Daoy (cell line): ENCODE results near the gene GCLC. TPM values are rescaled to one million over a fixed set of nuclear protein-coding genes. Genes with fewer than 3 reads are reported as not detected.
A peak's percentile ranks its signal among the peaks of the same experiment; 100 is the strongest.
"Not testable (repeated sequence)": the region's sequence is repeated elsewhere in the genome, so short reads cannot be mapped to it uniquely, and the experiment has no call there.

ENCODE experiments used
- DNase-seq: peaks from one replicate; pipeline ENCODE4 v3.0.0-alpha.2; 2015; ENCODE audit warnings: low read depth
- total RNA-seq: library from RNA; depleted of rRNA; stranded (reverse); fragments of >200 nt; shearing (Covaris generic); gene quantifications from 2 replicates; pipeline ENCODE4 v1.2.3, GENCODE V29; 2014; rRNA removed

The GCLC gene
- 40.1 and 55.0 TPM in 2 replicates for total RNA-seq

GRCh38 chr6:53544470-53545308 is at the start of gene GCLC:
GCLC (minus strand) TSS chr6:53545101; CDS start chr6:53544645, 456 bp downstream.
- peak; percentile 99 for DNase-seq

- DNase-seq = no peak
Observed at GRCh38 chr6:53594596-53594995, 49.7 kb upstream of the GCLC start.

DNA sequence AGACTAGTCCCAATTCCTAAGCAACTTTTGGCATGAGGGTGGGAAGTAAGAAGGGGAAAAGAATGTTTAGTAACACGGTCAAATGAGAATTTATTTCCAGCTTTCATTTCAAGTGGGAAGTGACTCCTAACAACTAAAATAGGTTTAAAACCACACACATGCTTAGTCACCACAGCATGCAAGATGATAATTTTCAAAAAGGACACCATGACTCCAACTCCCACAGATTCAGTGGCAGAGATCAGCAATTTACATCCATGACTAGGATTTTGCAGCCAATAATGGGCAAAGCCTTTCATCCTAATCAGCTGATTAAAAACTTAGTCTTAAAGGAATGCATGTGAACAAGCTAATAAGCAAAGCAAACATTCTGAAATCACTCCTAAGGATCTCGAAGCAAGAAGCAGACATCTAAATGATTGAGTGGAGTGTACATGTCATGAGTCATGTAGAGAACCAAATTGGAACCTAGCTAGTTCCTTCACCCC is 48.1 kb upstream of the GCLC start:
- DNase-seq = peak; percentile 81

- no peak for DNase-seq
Observed at GRCh38 chr6:53591873-53592272, 47.0 kb upstream of the GCLC start.

DNA sequence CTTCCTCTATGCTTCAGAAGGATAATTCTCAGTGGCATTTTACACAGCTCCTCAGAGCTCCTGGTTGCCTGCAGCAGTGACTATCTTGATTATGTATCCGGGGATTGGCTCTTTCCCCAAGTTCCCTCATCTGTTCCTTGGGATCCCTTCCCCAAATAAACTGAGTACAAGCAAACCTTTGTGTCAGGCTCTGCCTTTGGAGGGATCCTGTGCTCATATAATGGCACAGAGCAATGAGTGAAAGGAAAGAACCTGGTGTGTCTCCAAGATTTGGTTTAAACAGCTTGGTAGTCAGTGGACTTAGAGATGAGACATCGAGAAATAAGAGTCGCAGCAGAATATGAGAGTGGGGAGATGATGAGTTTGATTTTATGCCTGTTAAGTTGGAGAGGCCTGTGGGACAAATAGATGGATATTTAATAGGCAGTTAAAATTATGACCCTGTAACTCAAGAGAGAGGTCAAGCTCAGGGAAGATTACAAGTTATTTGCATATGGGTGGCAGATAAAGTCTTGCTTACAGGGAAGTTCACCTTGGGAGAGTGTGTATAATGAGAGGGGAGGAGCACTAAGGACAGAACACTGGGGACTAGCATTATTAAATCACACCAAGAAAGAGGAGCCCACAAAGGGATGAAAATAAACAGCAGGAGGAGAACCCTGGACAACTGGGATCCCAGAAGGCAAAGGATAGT is 44.1 kb upstream of the GCLC start:
- DNase-seq = no peak

GRCh38 chr6:53587291-53587690 is 42.4 kb upstream of the GCLC start:
- no peak for DNase-seq

- no peak for DNase-seq
Observed at GRCh38 chr6:53585208-53585900, 40.5 kb upstream of the GCLC start.

DNA sequence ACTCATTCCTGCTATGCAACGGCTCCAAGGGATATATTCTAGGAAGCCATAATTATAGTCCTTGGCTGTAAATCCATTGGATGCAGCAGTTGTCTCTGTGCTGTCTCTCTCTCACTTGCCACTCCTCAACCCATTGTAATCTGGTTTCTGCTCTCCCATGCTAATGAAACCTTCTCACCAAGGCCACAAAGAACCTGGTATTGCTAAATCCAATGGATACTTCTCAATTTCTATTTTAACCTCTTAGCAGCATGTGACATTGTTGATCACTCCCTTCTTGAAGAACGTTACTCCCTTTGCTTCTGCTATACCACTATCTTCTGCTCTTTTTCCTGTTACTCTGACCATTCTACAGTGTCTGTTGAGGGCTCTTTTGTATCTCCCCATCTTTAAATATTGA is 39.8 kb upstream of the GCLC start:
- DNase-seq = no peak

- DNase-seq = no peak
Observed at GRCh38 chr6:53583451-53583850, 38.5 kb upstream of the GCLC start.

- DNase-seq = peak; percentile 8
Observed at GRCh38 chr6:53582963-53583362, 38.1 kb upstream of the GCLC start.

DNA sequence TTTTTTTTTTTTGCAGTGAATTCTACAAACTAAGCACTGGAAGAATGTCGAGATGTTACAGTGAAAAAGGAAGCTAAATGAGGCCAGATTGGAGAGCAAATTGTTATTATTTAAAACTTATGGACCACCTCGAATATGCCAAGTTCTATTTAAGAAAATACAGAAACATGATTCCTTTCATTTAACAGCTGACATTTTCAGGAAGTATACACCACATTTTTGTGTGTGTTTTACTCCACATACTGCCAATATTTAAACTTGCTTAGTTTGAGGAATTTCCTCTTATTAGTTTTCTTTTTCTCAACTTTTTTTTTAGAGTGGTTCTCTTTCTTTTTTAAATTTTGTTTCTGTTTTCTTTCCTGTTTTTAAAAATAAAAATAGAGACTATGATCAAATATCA is 37.0 kb upstream of the GCLC start:
- DNase-seq = no peak

DNA sequence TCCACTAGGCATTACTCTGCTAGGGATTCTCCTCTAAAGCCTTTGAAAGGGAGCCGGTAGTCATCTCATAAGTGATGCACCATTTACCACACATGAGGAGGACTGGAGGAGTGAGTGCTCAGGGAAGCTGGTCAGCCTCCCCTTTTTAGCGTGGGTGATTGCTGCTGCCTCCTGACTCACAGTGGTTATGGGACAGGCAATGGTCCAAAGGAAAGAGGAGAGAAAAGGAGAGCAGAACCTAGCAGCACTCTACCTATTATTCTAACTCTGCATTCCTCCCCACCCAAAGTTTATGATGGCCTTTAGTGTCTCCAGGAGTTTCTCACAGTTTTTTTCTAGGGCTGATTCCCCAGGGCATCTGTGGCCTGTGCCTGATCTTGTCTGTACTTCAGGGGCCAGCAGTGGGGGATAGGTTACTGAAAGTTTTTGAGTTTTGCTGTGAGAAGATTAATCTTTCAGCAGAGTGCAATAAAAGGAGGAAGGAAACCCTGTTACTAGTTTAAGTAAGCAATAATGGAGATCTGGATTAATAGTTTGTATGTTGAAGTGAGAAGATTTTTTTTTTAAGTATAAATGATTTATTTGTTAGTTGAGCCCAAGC is 36.4 kb upstream of the GCLC start:
- DNase-seq = peak; percentile 79

- DNase-seq = no peak
Observed at GRCh38 chr6:53579338-53579737, 34.4 kb upstream of the GCLC start.

GRCh38 chr6:53578371-53578770 is 33.5 kb upstream of the GCLC start:
- no peak for DNase-seq

GRCh38 chr6:53573299-53573698 is 28.4 kb upstream of the GCLC start:
- DNase-seq = peak; percentile 6

GRCh38 chr6:53572379-53572778 is 27.5 kb upstream of the GCLC start:
- not testable (repeated sequence) for DNase-seq

GRCh38 chr6:53568776-53569616 is 24.1 kb upstream of the GCLC start:
- no peak for DNase-seq

GRCh38 chr6:53567701-53568100 is 22.8 kb upstream of the GCLC start:
- DNase-seq = no peak

GRCh38 chr6:53566755-53567154 is 21.9 kb upstream of the GCLC start:
- no peak for DNase-seq

DNA sequence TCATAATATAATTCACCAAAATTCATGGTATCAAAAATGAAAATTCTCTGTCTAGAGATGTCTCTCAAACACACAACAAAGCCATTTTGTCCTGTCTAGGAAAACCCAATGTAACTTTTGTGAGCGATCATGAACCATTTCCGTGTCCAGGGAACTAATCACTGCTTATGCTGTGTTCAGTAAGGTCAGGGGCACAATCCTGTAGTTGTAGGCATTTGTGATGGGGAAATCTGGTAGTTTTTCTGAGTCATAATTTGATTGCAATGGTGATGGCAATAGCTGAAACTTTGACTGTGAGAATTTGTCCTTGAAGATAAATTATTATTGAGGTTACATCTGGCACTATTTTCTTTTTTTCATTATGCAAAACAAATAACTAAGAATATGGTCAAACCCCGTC is 21.0 kb upstream of the GCLC start:
- no peak for DNase-seq
